GM19468 (cell line): ENCODE results near the gene PMS1.
"Not testable (repeated sequence)": the region's sequence is repeated elsewhere in the genome, so short reads cannot be mapped to it uniquely, and the experiment has no call there.

Experiments used
- ATAC-seq: cut with Tn5 transposase; IDR thresholded peaks from one replicate; pipeline ENCODE4 v1.9.1; 2021; ENCODE audit warnings: mild to moderate bottlenecking, moderate library complexity, moderate number of reproducible peaks; ENCODE audit not compliant: unreplicated experiment; ENCODE audit errors: extremely low read depth

Gene PMS1

GRCh38 chr2:189802396-189802912, 18.2 kb downstream of the PMS1 start:
- ATAC-seq, result no peak

GRCh38 chr2:189803431-189803830, 19.2 kb downstream of the PMS1 start:
- ATAC-seq, result no peak

GRCh38 chr2:189818249-189819038, 34.2 kb downstream of the PMS1 start:
- ATAC-seq, result no peak

GRCh38 chr2:189819297-189819704, 35.1 kb downstream of the PMS1 start:
- ATAC-seq, result no peak

- ATAC-seq, result no peak
These were observed 37.9 kb downstream of the PMS1 start for GRCh38 chr2:189821953-189822748.

GRCh38 chr2:189824694-189825396, 40.6 kb downstream of the PMS1 start:
- no peak for ATAC-seq

GRCh38 chr2:189826039-189826438, 41.8 kb downstream of the PMS1 start:
- no peak for ATAC-seq

- no peak for ATAC-seq
These were observed 45.0 kb downstream of the PMS1 start for GRCh38 chr2:189829102-189829833.

GRCh38 chr2:189830510-189830909, 46.3 kb downstream of the PMS1 start:
- ATAC-seq, result no peak

- no peak for ATAC-seq
These were observed 49.8 kb downstream of the PMS1 start for GRCh38 chr2:189834059-189834458.

GRCh38 chr2:189834642-189835041, 50.4 kb downstream of the PMS1 start:
- not testable (repeated sequence) for ATAC-seq

- ATAC-seq, result no peak
These were observed 51.8 kb downstream of the PMS1 start for GRCh38 chr2:189835855-189836558.

- no peak for ATAC-seq
These were observed 52.4 kb downstream of the PMS1 start for GRCh38 chr2:189836644-189837043.

- no peak for ATAC-seq
These were observed 53.1 kb downstream of the PMS1 start for GRCh38 chr2:189837326-189837725.

GRCh38 chr2:189841019-189841418, 56.8 kb downstream of the PMS1 start:
- no peak for ATAC-seq

GRCh38 chr2:189848276-189848675, 64.0 kb downstream of the PMS1 start:
- no peak for ATAC-seq

GRCh38 chr2:189849550-189849949, 65.3 kb downstream of the PMS1 start:
- ATAC-seq, result no peak

GRCh38 chr2:189851174-189851826, 67.0 kb downstream of the PMS1 start:
- ATAC-seq, result no peak

GRCh38 chr2:189854187-189854586, 69.9 kb downstream of the PMS1 start:
- ATAC-seq, result no peak
